Activated naive CD4-positive, alpha-beta T cell treated with anti-CD3 and anti-CD28 coated beads, Interleukin-2, amount 50 U/mL, for 16 hours (primary cell): ENCODE measurements around the gene UNC5C.
"Not testable (repeated sequence)": the region's sequence is repeated elsewhere in the genome, so short reads cannot be mapped to it uniquely, and the experiment has no call there.

Experiments
- DNase-seq: peaks from one replicate; pipeline ENCODE4 v3.0.0-alpha.2; 2020

The UNC5C gene

GRCh38 chr4:95212692-95213091 lies 336.1 kb downstream of the UNC5C start:
- DNase-seq, result no peak

- no peak for DNase-seq
These were observed 338.8 kb downstream of the UNC5C start for GRCh38 chr4:95209927-95210326.

- no peak for DNase-seq
These were observed 343.9 kb downstream of the UNC5C start for GRCh38 chr4:95204873-95205272.

- DNase-seq, result no peak
These were observed 344.4 kb downstream of the UNC5C start for GRCh38 chr4:95204267-95204844.

- DNase-seq, result no peak
These were observed 349.8 kb downstream of the UNC5C start for GRCh38 chr4:95198961-95199360.

GRCh38 chr4:95197353-95197752 lies 351.4 kb downstream of the UNC5C start:
- DNase-seq, result no peak

GRCh38 chr4:95193391-95194224 lies 355.2 kb downstream of the UNC5C start:
- no peak for DNase-seq

GRCh38 chr4:95191537-95191936 lies 357.2 kb downstream of the UNC5C start:
- DNase-seq, result no peak

- no peak for DNase-seq
These were observed 357.9 kb downstream of the UNC5C start for GRCh38 chr4:95190751-95191436.

GRCh38 chr4:95188701-95189370 lies 359.9 kb downstream of the UNC5C start:
- DNase-seq, result no peak

- no peak for DNase-seq
These were observed 362.1 kb downstream of the UNC5C start for GRCh38 chr4:95186666-95187065.

- DNase-seq, result no peak
These were observed 364.9 kb downstream of the UNC5C start for GRCh38 chr4:95183656-95184408.

GRCh38 chr4:95181996-95182306 lies 366.8 kb downstream of the UNC5C start:
- DNase-seq, result no peak

GRCh38 chr4:95181243-95181995 lies 367.4 kb downstream of the UNC5C start:
- no peak for DNase-seq

GRCh38 chr4:95180531-95181242 lies 368.1 kb downstream of the UNC5C start:
- no peak for DNase-seq

- no peak for DNase-seq
These were observed 369.8 kb downstream of the UNC5C start for GRCh38 chr4:95178938-95179337.

- not testable (repeated sequence) for DNase-seq
These were observed 377.4 kb downstream of the UNC5C start for GRCh38 chr4:95171377-95171776.

- no peak for DNase-seq
These were observed 378.6 kb downstream of the UNC5C start for GRCh38 chr4:95170176-95170575.

- DNase-seq, result no peak
These were observed 381.0 kb downstream of the UNC5C start for GRCh38 chr4:95167805-95168204.

GRCh38 chr4:95165926-95166524 lies 382.7 kb downstream of the UNC5C start:
- no peak for DNase-seq

GRCh38 chr4:95162867-95163266 lies 385.9 kb downstream of the UNC5C start:
- no peak for DNase-seq
